OCI-LY3 (cell line): ENCODE measurements around the gene DPYD.

Experiments
- CTCF ChIP-seq: fragments of 200-600, 300-600 bp; sonication (generic); IDR thresholded peaks from 2 replicates; pipeline ENCODE4 v1.5.1; 2014; ENCODE audit warnings: antibody characterized with exemption, low read length, low read depth
- EZH2phosphoT487 ChIP-seq: fragments of 200-600 bp; shearing (Covaris generic); IDR thresholded peaks from 2 replicates; pipeline ENCODE4 v1.6.1; 2018; ENCODE audit warnings: antibody characterized with exemption, mixed run types, low read depth

GRCh38 chr1:97797403-97798183 is 123.2 kb downstream of the DPYD start:
- no peak for TF ChIP-seq CTCF
- TF ChIP-seq EZH2phosphoT487, result no peak
